ENCODE measurements around the gene CCN2.
"Not testable (repeated sequence)": the region's sequence is repeated elsewhere in the genome, so short reads cannot be mapped to it uniquely, and the experiment has no call there.

Gene CCN2

GRCh38 chr6:131910219-131910589, 41.0 kb downstream of the CCN2 start:
- no peak for DNase-seq (ENCODE audit: low read depth, low spot score)

- DNase-seq (ENCODE audit: low read depth, low spot score): no peak
Measured at GRCh38 chr6:131909408-131910218, 41.6 kb downstream of the CCN2 start.

GRCh38 chr6:131908787-131909186, 42.4 kb downstream of the CCN2 start:
- DNase-seq (ENCODE audit: low read depth, low spot score): not testable (repeated sequence)

- DNase-seq (ENCODE audit: low read depth, low spot score): not testable (repeated sequence)
Measured at GRCh38 chr6:131903734-131904133, 47.4 kb downstream of the CCN2 start.

- not testable (repeated sequence) for DNase-seq (ENCODE audit: low read depth, low spot score)
Measured at GRCh38 chr6:131901326-131901873, 49.8 kb downstream of the CCN2 start.

- DNase-seq (ENCODE audit: low read depth, low spot score): no peak
Measured at GRCh38 chr6:131900231-131900630, 50.9 kb downstream of the CCN2 start.

GRCh38 chr6:131898718-131899117, 52.5 kb downstream of the CCN2 start:
- no peak for DNase-seq (ENCODE audit: low read depth, low spot score)
